SK-N-SH treated with all-trans-retinoic acid at 6 μM for 48 hours (cell line): ENCODE data around the gene GPHN.

Source experiments
- ARNTL ChIP-seq: fragments of 450-650 bp; formaldehyde crosslinking; IDR thresholded peaks from 2 replicates; pipeline ENCODE4 v1.5.0; 2020; ENCODE audit warnings: low read depth, mild to moderate bottlenecking, moderate library complexity, borderline replicate concordance
- OSR1 ChIP-seq: fragments of 250-450 bp; sonication (Bioruptor Pico); IDR thresholded peaks from 2 replicates; pipeline ENCODE4 v1.8.0; 2022; ENCODE audit warnings: moderate library complexity, mild to moderate bottlenecking, inconsistent platforms
- PATZ1 ChIP-seq: fragments of 250-450 bp; sonication (Bioruptor Pico); IDR thresholded peaks from 2 replicates; pipeline ENCODE4 v1.8.0; 2020; ENCODE audit warnings: mild to moderate bottlenecking, moderate library complexity, borderline replicate concordance
- POU6F1 ChIP-seq: fragments of 250-450 bp; sonication (Bioruptor Pico); IDR thresholded peaks from 2 replicates; pipeline ENCODE4 v1.8.0; 2021; ENCODE audit warnings: low read depth, mild to moderate bottlenecking, moderate library complexity, borderline replicate concordance
- RARB ChIP-seq: fragments of 250-450 bp; sonication (Bioruptor Pico); IDR thresholded peaks from 2 replicates; pipeline ENCODE4 v1.8.0; 2021; ENCODE audit warnings: mild to moderate bottlenecking, moderate library complexity
- SNAI2 ChIP-seq: fragments of 250-450 bp; sonication (Bioruptor Pico); IDR thresholded peaks from 2 replicates; pipeline ENCODE4 v1.5.0; 2020; ENCODE audit warnings: mild to moderate bottlenecking, moderate library complexity
- TOX ChIP-seq: fragments of 250-450 bp; sonication (Bioruptor Pico); IDR thresholded peaks from 2 replicates; pipeline ENCODE4 v1.8.0; 2021; ENCODE audit warnings: mild to moderate bottlenecking, moderate library complexity, borderline replicate concordance
- TSHZ2 ChIP-seq: fragments of 250-450 bp; sonication (Bioruptor Pico); IDR thresholded peaks from 2 replicates; pipeline ENCODE4 v1.5.0; 2020; ENCODE audit warnings: mild to moderate bottlenecking, moderate library complexity
- ZFP30 ChIP-seq: fragments of 450-650 bp; formaldehyde crosslinking; IDR thresholded peaks from 2 replicates; pipeline ENCODE4 v1.5.0; 2022; ENCODE audit warnings: mild to moderate bottlenecking, moderate library complexity
- ZNF8 ChIP-seq: fragments of 450-650 bp; formaldehyde crosslinking; IDR thresholded peaks from 2 replicates; pipeline ENCODE4 v1.5.0; 2020; ENCODE audit warnings: mild to moderate bottlenecking, moderate library complexity

GRCh38 chr14:67127174-67127573 lies 619.2 kb downstream of the GPHN start:
- TF ChIP-seq TSHZ2 (no peak), ZNF8 (no peak), TOX (CRISPR knock-in tag) (no peak), ARNTL (CRISPR knock-in tag) (no peak), SNAI2 (CRISPR knock-in tag) (no peak), POU6F1 (CRISPR knock-in tag) (no peak), PATZ1 (no peak), ZFP30 (CRISPR knock-in tag) (no peak), OSR1 (CRISPR knock-in tag) (no peak), RARB (no peak)
